ENCODE results near the gene LGALSL. TPM values are rescaled to one million over a fixed set of nuclear protein-coding genes. Genes with fewer than 3 reads are reported as not detected.

LGALSL gene
- total and polyA plus RNA-seq, 9 of the 15 experiments (the other 6 are each of a cell fraction or from before 2014, with no cell fraction given) = 0.04 to 0.29 (median 0.14) TPM; not detected in 3

GRCh38 chr2:64506686-64507085 is 52.7 kb downstream of the LGALSL start (continued):
- TF ChIP-seq, protein P1, sequence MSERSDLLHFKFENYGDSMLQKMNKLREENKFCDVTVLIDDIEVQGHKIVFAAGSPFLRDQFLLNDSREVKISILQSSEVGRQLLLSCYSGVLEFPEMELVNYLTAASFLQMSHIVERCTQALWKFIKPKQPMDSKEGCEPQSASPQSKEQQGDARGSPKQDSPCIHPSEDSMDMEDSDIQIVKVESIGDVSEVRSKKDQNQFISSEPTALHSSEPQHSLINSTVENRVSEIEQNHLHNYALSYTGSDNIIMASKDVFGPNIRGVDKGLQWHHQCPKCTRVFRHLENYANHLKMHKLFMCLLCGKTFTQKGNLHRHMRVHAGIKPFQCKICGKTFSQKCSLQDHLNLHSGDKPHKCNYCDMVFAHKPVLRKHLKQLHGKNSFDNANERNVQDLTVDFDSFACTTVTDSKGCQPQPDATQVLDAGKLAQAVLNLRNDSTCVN (CRISPR knock-in tag; IDR thresholded peaks at IDR 0.05) = no peak
- TF ChIP-seq, protein P2, sequence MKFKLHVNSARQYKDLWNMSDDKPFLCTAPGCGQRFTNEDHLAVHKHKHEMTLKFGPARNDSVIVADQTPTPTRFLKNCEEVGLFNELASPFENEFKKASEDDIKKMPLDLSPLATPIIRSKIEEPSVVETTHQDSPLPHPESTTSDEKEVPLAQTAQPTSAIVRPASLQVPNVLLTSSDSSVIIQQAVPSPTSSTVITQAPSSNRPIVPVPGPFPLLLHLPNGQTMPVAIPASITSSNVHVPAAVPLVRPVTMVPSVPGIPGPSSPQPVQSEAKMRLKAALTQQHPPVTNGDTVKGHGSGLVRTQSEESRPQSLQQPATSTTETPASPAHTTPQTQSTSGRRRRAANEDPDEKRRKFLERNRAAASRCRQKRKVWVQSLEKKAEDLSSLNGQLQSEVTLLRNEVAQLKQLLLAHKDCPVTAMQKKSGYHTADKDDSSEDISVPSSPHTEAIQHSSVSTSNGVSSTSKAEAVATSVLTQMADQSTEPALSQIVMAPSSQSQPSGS (CRISPR knock-in tag; IDR thresholded peaks at IDR 0.05) = no peak
- TF ChIP-seq, protein P3, sequence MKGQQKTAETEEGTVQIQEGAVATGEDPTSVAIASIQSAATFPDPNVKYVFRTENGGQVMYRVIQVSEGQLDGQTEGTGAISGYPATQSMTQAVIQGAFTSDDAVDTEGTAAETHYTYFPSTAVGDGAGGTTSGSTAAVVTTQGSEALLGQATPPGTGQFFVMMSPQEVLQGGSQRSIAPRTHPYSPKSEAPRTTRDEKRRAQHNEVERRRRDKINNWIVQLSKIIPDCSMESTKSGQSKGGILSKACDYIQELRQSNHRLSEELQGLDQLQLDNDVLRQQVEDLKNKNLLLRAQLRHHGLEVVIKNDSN (CRISPR knock-in tag; IDR thresholded peaks at IDR 0.05) = no peak
- TF ChIP-seq SPI1 (IDR thresholded peaks at IDR 0.05; ENCODE audit: borderline replicate concordance, low read depth, low read length) (no peak), RHOXF2B (CRISPR knock-in tag; conservative IDR thresholded peaks at IDR 0.05) (no peak)

Other genes with a start within 250 kb of the LGALSL start
- 10.8 and 12.9 TPM in 2 replicates for gene AFTPH, start 70.2 kb downstream of the LGALSL start, total RNA-seq (2014; rRNA removed)
- gene AFTPH, start 70.2 kb downstream of the LGALSL start, total RNA-seq (2014; rRNA removed; fragmentation: Illumina TruSeq; extraction: Trizol) = 21.2 and 24.9 TPM in 2 replicates
- 23.3 and 26.2 TPM in 2 replicates for gene AFTPH, start 70.2 kb downstream of the LGALSL start, total RNA-seq (2015; rRNA removed; fragmentation: Illumina TruSeq; extraction: Trizol)
- gene AFTPH, start 70.2 kb downstream of the LGALSL start, total RNA-seq (2021) = 13.6 and 13.8 TPM in 2 replicates
- 17.8 and 21.5 TPM in 2 replicates for gene AFTPH, start 70.2 kb downstream of the LGALSL start, polyA plus RNA-seq (2011; rRNA removed)
- gene AFTPH, start 70.2 kb downstream of the LGALSL start, polyA plus RNA-seq (2014; fragmentation: Illumina TruSeq; extraction: Trizol) = 15.5 and 18.3 TPM in 2 replicates
- 1 to 10 TPM; 8.0 to 9.3 TPM for gene AFTPH, start 70.2 kb downstream of the LGALSL start, polyA plus RNA-seq (2014; fragmentation: Nextera tagmentation; extraction: Ambion mirVana)
- 12.2 and 12.6 TPM in 2 replicates for gene AFTPH, start 70.2 kb downstream of the LGALSL start, polyA plus RNA-seq (2014; rRNA removed)
- gene SERTAD2, start 199.8 kb downstream of the LGALSL start, total RNA-seq (2014; rRNA removed) = 5.3 and 5.9 TPM in 2 replicates
- gene SERTAD2, start 199.8 kb downstream of the LGALSL start, total RNA-seq (2014; rRNA removed; fragmentation: Illumina TruSeq; extraction: Trizol) = 5.7 and 6.1 TPM in 2 replicates
- gene SERTAD2, start 199.8 kb downstream of the LGALSL start, total RNA-seq (2015; rRNA removed; fragmentation: Illumina TruSeq; extraction: Trizol) = 6.5 and 7.1 TPM in 2 replicates
- gene SERTAD2, start 199.8 kb downstream of the LGALSL start, total RNA-seq (2021) = 11.3 and 11.6 TPM in 2 replicates
- 5.9 and 6.6 TPM in 2 replicates for gene SERTAD2, start 199.8 kb downstream of the LGALSL start, polyA plus RNA-seq (2011; rRNA removed)
- 9.4 and 12.5 TPM in 2 replicates for gene SERTAD2, start 199.8 kb downstream of the LGALSL start, polyA plus RNA-seq (2014; fragmentation: Illumina TruSeq; extraction: Trizol)
- gene SERTAD2, start 199.8 kb downstream of the LGALSL start, polyA plus RNA-seq (2014; fragmentation: Nextera tagmentation; extraction: Ambion mirVana) = 1 to 10 TPM; 3.0 to 3.4 TPM
- gene SERTAD2, start 199.8 kb downstream of the LGALSL start, polyA plus RNA-seq (2014; rRNA removed) = 6.3 and 7.5 TPM in 2 replicates

Measured in K562 (cell line).